ENCODE results near the gene IER2. TPM values are rescaled to one million over a fixed set of nuclear protein-coding genes. Genes with fewer than 3 reads are reported as not detected.

Gene IER2
- total and polyA plus RNA-seq, 2 donors (not counting 3 experiments of a cell fraction or from before 2014, with no cell fraction given) = 60.6 to 81.6 TPM

DNA sequence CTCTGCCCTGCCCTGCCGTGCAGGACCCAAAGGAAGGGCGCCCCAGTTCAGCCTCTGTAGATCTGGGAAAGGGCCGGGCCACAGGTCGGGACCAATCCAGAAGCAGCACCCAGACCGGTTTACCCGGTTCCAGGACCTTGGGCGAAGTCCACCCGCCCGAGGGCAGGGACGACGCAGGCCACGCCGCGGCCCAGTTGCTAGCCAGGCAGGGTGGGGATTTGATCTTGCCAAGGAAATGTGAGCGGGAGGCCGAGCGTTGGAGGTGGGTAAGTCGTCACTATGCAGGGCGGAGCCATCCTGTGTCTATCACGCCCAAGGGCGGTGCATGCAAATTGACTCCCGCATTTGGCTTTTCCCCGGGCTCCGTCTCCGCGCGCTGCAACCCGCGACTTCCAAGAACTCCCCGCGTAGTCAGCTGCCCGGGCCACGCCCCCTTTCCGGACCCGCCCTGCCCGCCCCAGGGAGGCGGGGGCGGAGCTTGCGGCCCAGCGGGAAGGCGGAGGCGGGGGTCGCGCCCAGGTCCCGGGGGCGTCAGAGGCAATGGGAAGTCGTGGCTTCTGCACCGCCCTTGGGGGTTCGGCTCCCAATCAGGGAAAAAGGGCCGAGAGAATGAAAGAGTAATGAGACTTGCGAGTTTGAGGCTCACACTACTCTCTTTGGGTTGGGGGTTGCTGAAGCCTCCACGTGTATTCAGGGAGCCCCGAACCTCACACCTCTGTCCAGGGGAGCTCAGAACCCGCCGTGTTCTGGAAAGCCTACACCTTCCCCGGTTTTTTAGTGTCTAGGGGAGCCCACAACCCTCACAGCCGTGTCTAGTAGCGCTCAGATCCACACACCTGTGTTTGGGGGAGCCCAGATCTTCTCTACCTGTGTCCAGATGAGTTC, 12.8 kb downstream of the IER2 start:
- Histone ChIP-seq H3K9me3 (replicated peaks; ENCODE audit: control insufficient read depth, insufficient read depth, low read length) (no peaks in the 10 kb centered on the region), H3K4me3 (replicated peaks in 1 of 3; ENCODE audit: insufficient read depth in 1 of 3, low read depth in 1 of 3, low read length in 3 of 3) (peak overlapping the region in 1 of 3 experiments; percentile 28), H3K36me3 (ENCODE audit: control insufficient read depth in 2 of 2, extremely low read depth in 1 of 2, insufficient read depth in 2 of 2, low read length in 2 of 2) (no peaks in the 10 kb centered on the region), H3K27ac (ENCODE audit: insufficient read depth, low read depth, low read length) (peak overlapping the region; percentile 99), H3K27me3 (ENCODE audit: control insufficient read depth in 2 of 2, insufficient read depth in 2 of 2, low read length in 2 of 2) (no peaks in the 10 kb centered on the region), H2AFZ (ENCODE audit: low read depth, low read length) (peak overlapping the region; percentile 29), H3K4me1 (ENCODE audit: control insufficient read depth, extremely low read depth, insufficient read depth, low read length) (peaks cover 44% of the 10 kb centered on the region), H3K79me2 (ENCODE audit: control insufficient read depth, insufficient read depth, low read length) (no peaks in the 10 kb centered on the region), H3K9me1 (replicated peaks; ENCODE audit: control insufficient read depth, extremely low read depth, insufficient read depth, low read length) (no peaks in the 10 kb centered on the region), H4K20me1 (replicated peaks; ENCODE audit: control insufficient read depth, extremely low read depth, insufficient read depth, low read length) (no peaks in the 10 kb centered on the region), H3K9ac (replicated peaks; ENCODE audit: extremely low read depth, insufficient read depth, low read length) (peak overlapping the region; percentile 84), H3K4me2 (ENCODE audit: insufficient read depth, low read length) (peak overlapping the region; percentile 42)
- TF ChIP-seq, protein P1, sequence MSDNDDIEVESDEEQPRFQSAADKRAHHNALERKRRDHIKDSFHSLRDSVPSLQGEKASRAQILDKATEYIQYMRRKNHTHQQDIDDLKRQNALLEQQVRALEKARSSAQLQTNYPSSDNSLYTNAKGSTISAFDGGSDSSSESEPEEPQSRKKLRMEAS (IDR thresholded peaks at IDR 0.05; ENCODE audit: insufficient read depth, insufficient read length) = no peak
- TF ChIP-seq POLR2A (IDR thresholded peaks at IDR 0.05; ENCODE audit: low read depth, low read length) (peak; percentile 69), FOS (IDR thresholded peaks at IDR 0.05; ENCODE audit: borderline replicate concordance, insufficient read depth, low read length) (no peak), POLR2AphosphoS5 (IDR thresholded peaks at IDR 0.05; ENCODE audit: insufficient read depth, low read depth, low read length) (peak; percentile 61)
- TF ChIP-seq, protein P2, sequence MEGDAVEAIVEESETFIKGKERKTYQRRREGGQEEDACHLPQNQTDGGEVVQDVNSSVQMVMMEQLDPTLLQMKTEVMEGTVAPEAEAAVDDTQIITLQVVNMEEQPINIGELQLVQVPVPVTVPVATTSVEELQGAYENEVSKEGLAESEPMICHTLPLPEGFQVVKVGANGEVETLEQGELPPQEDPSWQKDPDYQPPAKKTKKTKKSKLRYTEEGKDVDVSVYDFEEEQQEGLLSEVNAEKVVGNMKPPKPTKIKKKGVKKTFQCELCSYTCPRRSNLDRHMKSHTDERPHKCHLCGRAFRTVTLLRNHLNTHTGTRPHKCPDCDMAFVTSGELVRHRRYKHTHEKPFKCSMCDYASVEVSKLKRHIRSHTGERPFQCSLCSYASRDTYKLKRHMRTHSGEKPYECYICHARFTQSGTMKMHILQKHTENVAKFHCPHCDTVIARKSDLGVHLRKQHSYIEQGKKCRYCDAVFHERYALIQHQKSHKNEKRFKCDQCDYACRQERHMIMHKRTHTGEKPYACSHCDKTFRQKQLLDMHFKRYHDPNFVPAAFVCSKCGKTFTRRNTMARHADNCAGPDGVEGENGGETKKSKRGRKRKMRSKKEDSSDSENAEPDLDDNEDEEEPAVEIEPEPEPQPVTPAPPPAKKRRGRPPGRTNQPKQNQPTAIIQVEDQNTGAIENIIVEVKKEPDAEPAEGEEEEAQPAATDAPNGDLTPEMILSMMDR (IDR thresholded peaks at IDR 0.05; ENCODE audit: extremely low read depth in 1 of 2, insufficient read depth in 1 of 2, low read depth in 1 of 2, low read length in 2 of 2) = no peak
- TSS peak; percentile 58 for BruUV-seq (replicated peaks)
- FAIRE-seq (peak; percentile 98), DNase-seq (ENCODE audit: low read depth, low spot score) (peak; percentile 97)
- intact Hi-C loops (cut with micrococcal nuclease) = loop anchor here (1.0 kb wide), 1 partner anchor 8 kb away; no protein-coding TSS in a partner anchor
- CTCF ChIA-PET = interaction anchor here (1.0 to 2.8 kb wide), 14 partner anchors 7 to 185 kb away, joined by 3 to 24 read pairs (median 4); partner anchors contain the start of genes IER2 and STX10
- POLR2A ChIA-PET = interaction anchor here (0.7 to 3.3 kb wide), 3 partner anchors 8 to 21 kb away, joined by 3 to 25 read pairs (median 21); no protein-coding TSS in a partner anchor
- dilution Hi-C loops (cut with MboI; ENCODE audit: extremely low pct_ligation_motif_present, low sequenced_read_pairs) = no loop called here

All from endothelial cell of umbilical vein (primary cell).